ENCODE results near the gene ZNF785. TPM values are rescaled to one million over a fixed set of nuclear protein-coding genes. Genes with fewer than 3 reads are reported as not detected.

The ZNF785 gene
- total and polyA plus RNA-seq, 2 of the 13 experiments (the other 11 are each of a cell fraction or from before 2014, with no cell fraction given), result 0.01 TPM; not detected in 1

GRCh38 chr16:30557707-30557956 lies 27.9 kb downstream of the ZNF785 start (continued):
- peak; percentile 39; the same call in 1 of the 2 replicates for TF ChIP-seq SNAPC4 (CRISPR knock-in tag; IDR thresholded peaks at IDR 0.05)
- no peak for TF ChIP-seq ZNF777 (CRISPR knock-in tag; IDR thresholded peaks at IDR 0.05)
- TF ChIP-seq ZMYM3 (CRISPR knock-in tag; IDR thresholded peaks at IDR 0.05), result no peak
- TF ChIP-seq ZBTB8A (CRISPR knock-in tag; IDR thresholded peaks at IDR 0.05; ENCODE audit: borderline replicate concordance, low read depth), result no peak
- no peak for TF ChIP-seq RERE (CRISPR knock-in tag; IDR thresholded peaks at IDR 0.05; ENCODE audit: low read depth)
- no peak for TF ChIP-seq POLR2AphosphoS5 (IDR thresholded peaks at IDR 0.05; ENCODE audit: low read depth, low read length)
- no peak for TF ChIP-seq SIN3A (IDR thresholded peaks at IDR 0.05; ENCODE audit: borderline replicate concordance, low read depth, low read length)
- TF ChIP-seq HMGXB3 (CRISPR knock-in tag; IDR thresholded peaks at IDR 0.05; ENCODE audit: borderline replicate concordance), result no peak
